Stimulated activated CD8-positive, alpha-beta memory T cell treated with anti-CD3 and anti-CD28 coated beads, Interleukin-2, amount 100 ng/mL, for 48 hours (primary cell): ENCODE measurements around the gene RIF1.

Experiments
- DNase-seq, 2 donors: peaks; one replicate each; pipeline ENCODE4 v3.0.0-alpha.2; 2020; ENCODE audit warnings: low read depth in 2 of 2

The RIF1 gene

DNA sequence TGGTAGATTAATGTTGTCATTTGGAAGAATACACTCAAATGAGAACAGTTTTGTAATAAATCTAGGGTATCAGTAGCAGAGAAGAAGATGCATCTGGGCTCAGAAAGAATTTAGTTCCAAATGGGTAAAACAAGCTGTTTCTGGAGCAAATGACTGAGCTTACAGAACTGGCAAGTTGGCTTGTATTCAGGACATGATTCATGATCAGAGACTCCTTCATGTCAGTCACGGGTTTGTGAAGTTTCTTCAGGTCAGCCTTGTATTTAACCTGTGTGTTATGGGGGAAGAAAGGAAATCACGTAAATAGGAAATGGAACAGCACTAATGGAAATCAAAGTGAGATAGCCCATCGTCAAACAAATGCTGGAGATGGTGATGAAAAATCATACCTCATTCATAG, 109.1 kb downstream of the RIF1 start:
- no peak for DNase-seq

DNA sequence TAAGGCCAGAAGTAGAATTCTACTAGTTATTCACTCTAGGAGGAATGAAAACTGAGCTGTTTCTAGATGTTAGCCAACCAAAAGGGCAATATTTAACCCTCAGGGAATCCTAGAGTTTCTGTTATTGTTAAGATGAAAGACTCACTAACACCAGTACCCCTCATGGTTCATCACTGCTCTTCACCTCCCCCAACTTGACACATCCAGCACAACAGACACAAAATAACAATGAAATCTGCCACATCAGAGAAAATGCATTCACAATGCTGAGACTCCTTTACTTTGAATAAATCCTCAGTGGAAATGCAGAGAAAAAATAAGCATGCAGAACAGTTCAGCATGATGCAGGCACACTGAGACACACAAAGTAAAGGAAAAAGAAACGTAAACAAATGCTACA, 111.3 kb downstream of the RIF1 start:
- no peak for DNase-seq

DNA sequence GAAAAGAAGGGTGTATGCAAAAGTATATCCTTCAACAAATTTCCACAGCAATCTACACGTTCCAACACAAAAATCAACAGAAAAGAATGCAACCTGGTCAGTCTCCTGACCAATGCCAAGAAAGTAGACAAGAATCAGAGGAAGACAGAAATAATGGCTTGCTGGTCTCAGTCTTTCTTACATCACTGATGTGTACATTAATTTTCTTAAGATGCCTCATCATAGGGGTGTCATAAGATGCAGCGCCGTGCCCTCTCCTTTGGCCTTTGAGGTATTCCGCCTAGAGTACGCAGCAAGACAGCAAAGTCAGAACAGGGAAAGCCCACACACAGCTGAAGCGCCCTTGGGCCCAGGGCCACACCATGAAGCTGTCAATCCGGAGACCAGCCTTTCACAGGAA, 112.9 kb downstream of the RIF1 start:
- no peak for DNase-seq

DNA sequence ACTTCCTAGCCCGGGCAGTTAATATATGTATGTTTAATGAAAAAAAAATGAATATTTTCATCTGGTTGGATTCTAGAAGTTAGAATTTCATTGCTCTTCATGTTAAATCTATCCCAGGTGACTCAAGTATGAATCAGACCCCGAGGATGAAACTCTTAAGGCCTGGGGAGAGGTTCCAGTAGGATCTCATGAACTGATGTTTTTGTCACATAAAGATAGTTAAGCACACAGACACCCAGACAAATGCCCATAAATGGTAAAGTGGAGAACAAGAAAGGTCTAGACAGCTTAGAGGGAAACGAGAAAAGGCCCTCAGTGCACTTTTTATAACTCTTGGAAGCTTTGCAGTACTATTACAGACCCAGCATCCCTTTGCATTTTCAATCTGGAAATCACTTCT, 114.1 kb downstream of the RIF1 start:
- no peak for DNase-seq

DNA sequence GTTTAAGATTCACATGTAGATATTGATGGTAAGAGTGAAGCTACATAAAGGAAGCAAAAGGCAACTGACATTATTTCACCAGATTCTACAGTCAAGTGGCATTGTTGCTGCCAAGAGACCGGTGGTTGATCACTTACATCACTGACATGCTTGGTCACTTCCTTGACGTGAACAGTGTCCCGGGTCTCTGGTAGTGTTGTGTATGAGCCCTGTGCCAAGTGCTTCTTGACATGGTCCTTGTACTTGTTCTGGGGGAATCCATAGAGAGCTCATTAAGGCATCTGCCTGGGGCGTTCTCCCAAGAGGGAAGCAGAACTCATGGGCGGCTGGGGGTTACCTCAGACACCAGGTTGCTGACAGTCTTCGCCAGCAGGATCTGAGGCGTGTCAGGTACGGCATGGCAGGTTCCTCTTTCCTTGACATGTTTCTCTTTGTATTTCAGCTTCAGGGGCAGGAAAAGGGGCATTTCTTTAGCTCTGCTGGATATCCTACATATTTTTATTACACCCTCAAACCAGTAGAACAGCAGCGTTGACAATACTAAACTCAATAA, 116.2 kb downstream of the RIF1 start:
- DNase-seq = no peak

DNA sequence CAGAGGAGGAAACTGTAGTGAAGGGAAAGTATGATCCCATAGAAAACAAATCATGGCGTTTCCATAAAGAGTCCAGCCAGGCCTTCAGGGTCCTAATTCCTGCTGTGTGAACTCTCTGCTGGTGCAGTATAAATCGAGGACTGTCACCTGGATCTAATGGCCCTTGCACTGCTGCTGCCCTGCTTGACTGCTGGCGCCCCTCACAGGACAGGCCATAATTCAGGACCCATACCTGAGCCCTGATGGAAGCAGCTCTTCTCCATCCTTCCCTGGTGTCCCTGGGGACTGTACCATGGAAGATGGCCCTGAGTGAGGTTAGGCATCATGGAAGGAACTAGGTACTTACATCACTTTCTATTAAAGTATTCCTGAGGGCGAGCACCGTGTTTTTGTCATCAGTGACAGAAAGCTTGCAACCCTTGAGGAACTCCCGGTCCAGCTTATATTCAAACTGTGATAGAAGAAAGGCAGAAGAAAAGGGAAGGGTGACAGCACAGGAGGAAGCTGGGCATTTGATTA, 116.9 kb downstream of the RIF1 start:
- no peak for DNase-seq
